IMR-90 (cell line): ENCODE data around the gene B4GALNT1. TPM values are rescaled to one million over a fixed set of nuclear protein-coding genes. Genes with fewer than 3 reads are reported as not detected.
"Not testable (repeated sequence)": the region's sequence is repeated elsewhere in the genome, so short reads cannot be mapped to it uniquely, and the experiment has no call there.

ENCODE experiments used
- ATAC-seq: fragments of 200-7000 bp; cut with Tn5 transposase; 2 replicates; pipeline ENCODE4 v1.9.1; 2020; ENCODE audit warnings: low read depth, mild to moderate bottlenecking, moderate library complexity
- BruUV-seq: library from RNA; stranded (reverse); fragments of 400-500 nt; replicated peaks from 2 replicates; lab custom pipeline; 2021; lab: Mats Ljungman, UMichigan
- CTCF ChIA-PET: fragments of 300-600 bp; formaldehyde crosslinking; extraction: SDS; loops from one replicate; lab custom pipeline; 2021; ENCODE audit warnings: antibody characterized with exemption; lab: Yijun Ruan, JAX
- POLR2A ChIA-PET: fragments of 300-600 bp; sonication (Branson Sonifier 250); formaldehyde crosslinking; loops from one replicate; lab custom pipeline; 2022; ENCODE audit warnings: antibody characterized with exemption; ENCODE audit not compliant: unreplicated experiment; lab: Charles Lee
- DNase-seq: peaks from one replicate; pipeline ENCODE4 v3.0.0; 2013
- H2AFZ ChIP-seq: replicated peaks from 2 replicates; pipeline ENCODE3; 2013; ENCODE audit warnings: low read length, mild to moderate bottlenecking; ENCODE audit not compliant: poor library complexity
- H2AK5ac ChIP-seq: 2 replicates; pipeline ENCODE4 v1.6.1; 2013; ENCODE audit warnings: low read depth, low read length, inconsistent platforms
- H2AK9ac ChIP-seq: replicated peaks from 2 replicates; pipeline ENCODE3; 2013; ENCODE audit warnings: mild to moderate bottlenecking, low read depth, low read length, moderate library complexity; ENCODE audit not compliant: poor library complexity
- H2BK120ac ChIP-seq: 2 replicates; pipeline ENCODE4 v1.6.1; 2013; ENCODE audit warnings: low read depth, low read length, inconsistent platforms
- H2BK15ac ChIP-seq: 3 replicates; pipeline ENCODE4 v1.6.1; 2013; ENCODE audit warnings: low read depth, low read length, inconsistent platforms
- H2BK20ac ChIP-seq: 2 replicates; pipeline ENCODE4 v1.6.1; 2013; ENCODE audit warnings: low read depth, mild to moderate bottlenecking, inconsistent platforms, low read length, moderate library complexity
- H2BK5ac ChIP-seq: 2 replicates; pipeline ENCODE4 v1.6.1; 2013; ENCODE audit warnings: mild to moderate bottlenecking, low read depth, low read length, inconsistent platforms; ENCODE audit not compliant: poor library complexity, severe bottlenecking
- H3K14ac ChIP-seq: replicated peaks from 2 replicates; pipeline ENCODE4 v1.6.1; 2013; ENCODE audit warnings: low read depth, low read length, inconsistent platforms
- H3K18ac ChIP-seq: 2 replicates; pipeline ENCODE4 v1.6.1; 2013; ENCODE audit warnings: low read depth, low read length, control low read depth
- H3K23ac ChIP-seq: 2 replicates; pipeline ENCODE4 v1.6.1; 2013; ENCODE audit warnings: low read depth, low read length, inconsistent platforms
- H3K27ac ChIP-seq: 2 replicates; pipeline ENCODE4 v1.5.1; 2013; ENCODE audit warnings: mild to moderate bottlenecking, control low read depth, low read length; ENCODE audit not compliant: insufficient read depth
- H3K27me3 ChIP-seq: 2 replicates; pipeline ENCODE4 v1.6.1; 2013; ENCODE audit warnings: low read length; ENCODE audit not compliant: control insufficient read depth, insufficient read depth
- H3K36me3 ChIP-seq: 2 replicates; pipeline ENCODE4 v1.6.1; 2013; ENCODE audit warnings: low read length, mixed read lengths; ENCODE audit not compliant: control insufficient read depth, insufficient read depth
- H3K4ac ChIP-seq: 2 replicates; pipeline ENCODE4 v1.6.1; 2013; ENCODE audit warnings: low read depth, low read length, inconsistent platforms
- H3K4me1 ChIP-seq: 2 replicates; pipeline ENCODE4 v1.6.1; 2013; ENCODE audit warnings: low read length, mixed read lengths; ENCODE audit not compliant: control insufficient read depth, insufficient read depth
- H3K4me2 ChIP-seq: 2 replicates; pipeline ENCODE4 v1.6.1; 2013; ENCODE audit warnings: low read depth, mild to moderate bottlenecking, control low read depth, low read length, moderate library complexity
- H3K4me3 ChIP-seq: 2 replicates; pipeline ENCODE4 v1.5.1; 2013; ENCODE audit warnings: low read depth, mild to moderate bottlenecking, control low read depth, low read length, moderate library complexity; ENCODE audit not compliant: insufficient read depth
- H3K56ac ChIP-seq: 2 replicates; pipeline ENCODE4 v1.6.1; 2013; ENCODE audit warnings: low read length, inconsistent platforms; ENCODE audit not compliant: insufficient read depth; ENCODE audit errors: extremely low read depth
- H3K79me1 ChIP-seq, 2 experiments: 2 replicates each; pipeline ENCODE4 v1.6.1; 2013; ENCODE audit warnings: low read length in 2 of 2, inconsistent platforms in 1 of 2, low read depth in 1 of 2
- H3K9ac ChIP-seq: 2 replicates; pipeline ENCODE4 v1.6.1; 2013; ENCODE audit warnings: low read depth, low read length, control low read depth
- H3K9me1 ChIP-seq: 2 replicates; pipeline ENCODE4 v1.6.1; 2013; ENCODE audit warnings: low read length, inconsistent platforms; ENCODE audit not compliant: insufficient read depth
- H3K9me3 ChIP-seq: 2 replicates; pipeline ENCODE4 v1.6.1; 2013; ENCODE audit warnings: low read length; ENCODE audit not compliant: control insufficient read depth, insufficient read depth
- H4K20me1 ChIP-seq: 2 replicates; pipeline ENCODE4 v1.6.1; 2013; ENCODE audit warnings: low read length, inconsistent platforms; ENCODE audit not compliant: insufficient read depth
- H4K5ac ChIP-seq: 2 replicates; pipeline ENCODE4 v1.6.1; 2013; ENCODE audit warnings: mild to moderate bottlenecking, low read depth, low read length, control low read depth
- H4K8ac ChIP-seq, 2 experiments: 2 replicates each; pipeline ENCODE4 v1.6.1; 2013; ENCODE audit warnings: low read depth in 2 of 2, low read length in 2 of 2, control low read depth in 1 of 2, inconsistent platforms in 1 of 2
- H4K91ac ChIP-seq: 2 replicates; pipeline ENCODE4 v1.6.1; 2013; ENCODE audit warnings: low read depth, low read length, inconsistent platforms; ENCODE audit not compliant: insufficient read depth
- BHLHE40 ChIP-seq: fragments of 150-350 bp; IDR thresholded peaks from 2 replicates; pipeline ENCODE4 v1.6.1; 2016; ENCODE audit warnings: mild to moderate bottlenecking, low read depth, low read length
- CEBPB ChIP-seq: IDR thresholded peaks from 2 replicates; pipeline ENCODE4 v1.6.1; 2012; ENCODE audit warnings: low read depth, low read length, improper control_type of control experiment
- CHD1 ChIP-seq: IDR thresholded peaks from 2 replicates; pipeline ENCODE4 v1.6.1; 2012; ENCODE audit warnings: low read depth, low read length, improper control_type of control experiment
- MAFK ChIP-seq: IDR thresholded peaks from 2 replicates; pipeline ENCODE4 v1.6.1; 2012; ENCODE audit warnings: low read depth, low read length, improper control_type of control experiment
- NFE2L2 ChIP-seq: fragments of 150-350 bp; IDR thresholded peaks from 2 replicates; pipeline ENCODE4 v1.6.1; 2016; ENCODE audit warnings: low read depth, mild to moderate bottlenecking, low read length
- POLR2A ChIP-seq: IDR thresholded peaks from 2 replicates; pipeline ENCODE4 v1.6.1; 2012; ENCODE audit warnings: mild to moderate bottlenecking, low read depth, low read length
- RAD21 ChIP-seq: IDR thresholded peaks from 2 replicates; pipeline ENCODE4 v1.6.1; 2012; ENCODE audit warnings: low read length, improper control_type of control experiment
- SMC3 ChIP-seq: fragments of 150-350 bp; IDR thresholded peaks from 2 replicates; pipeline ENCODE4 v1.6.1; 2016; ENCODE audit warnings: low read depth, mild to moderate bottlenecking, antibody characterized with exemption, low read length, moderate library complexity
- USF2 ChIP-seq: fragments of 150-350 bp; IDR thresholded peaks from 2 replicates; pipeline ENCODE4 v1.6.1; 2017; ENCODE audit warnings: mild to moderate bottlenecking, antibody characterized with exemption, low read length, low read depth
- WGBS, 2 experiments: methylation state at CpG; one replicate each; pipeline versions ENCODE4 v1.1.5 to v1.1.7; 2013; ENCODE audit warnings: missing lambda C conversion rate in 2 of 2; ENCODE audit not compliant: insufficient read length in 1 of 2; ENCODE audit errors: extremely low coverage in 2 of 2; 5-methylcytosine and 5-hydroxymethylcytosine counted together
- dilution Hi-C: fragments of 300-500 bp; cut with HindIII; formaldehyde crosslinking; loops from one replicate; pipeline ENCODE4 v1.14.3; 2018; ENCODE audit warnings: low sequenced_read_pairs; ENCODE audit not compliant: unreplicated experiment
- in situ Hi-C: fragments of 300-500 bp; cut with MboI; formaldehyde crosslinking; loops from 3 replicates; pipeline ENCODE4 v1.14.3; 2019; ENCODE audit warnings: low sequenced_read_pairs, inconsistent platforms, mixed read lengths
- intact Hi-C: fragments of 100-400 bp; cut with micrococcal nuclease; formaldehyde crosslinking; loops from 2 replicates; pipeline ENCODE4 v1.10.0; 2022
- polyA plus RNA-seq, 3 experiments: library from polyadenylated mRNA; depleted of rRNA; stranded (reverse); fragments of >200 nt; gene quantifications; 2 replicates each; pipeline ENCODE4 v1.2.3, GENCODE V29; 2012; ENCODE audit warnings: low replicate concordance in 1 of 3
- total RNA-seq: library from RNA; depleted of rRNA; stranded (reverse); fragments of >200 nt; gene quantifications from 2 replicates; pipeline ENCODE4 v1.2.3, GENCODE V29; 2012

B4GALNT1 gene
- total and polyA plus RNA-seq, 2 of the 4 experiments (the other 2 are of a cell fraction) = 0.18 to 0.62 TPM

GRCh38 chr12:57654042-57654441 is 21.0 kb upstream of the B4GALNT1 start:
- Histone ChIP-seq H2BK5ac (no peak overlapping the region), H3K18ac (no peak overlapping the region), H2AFZ (no peak overlapping the region), H3K4me2 (no peak overlapping the region), H2BK120ac (no peak overlapping the region), H3K14ac (no peak overlapping the region), H4K5ac (no peak overlapping the region), H4K20me1 (no peaks in the 10 kb centered on the region), H3K4me1 (no peaks in the 10 kb centered on the region), H2BK20ac (no peak overlapping the region), H2AK9ac (no peak overlapping the region), H3K56ac (no peak overlapping the region), H4K8ac (no peak overlapping the region), H3K36me3 (no peaks in the 10 kb centered on the region), H3K9ac (no peak overlapping the region), H3K79me1 (no peaks in the 10 kb centered on the region), H3K23ac (no peak overlapping the region), H3K9me3 (no peaks in the 10 kb centered on the region), H3K4ac (no peak overlapping the region), H2BK15ac (no peak overlapping the region), H3K27ac (no peak overlapping the region), H3K27me3 (peaks cover 5% of the 10 kb centered on the region; the same call in 1 of the 2 replicates), H3K9me1 (no peaks in the 10 kb centered on the region), H4K91ac (no peak overlapping the region), H2AK5ac (no peak overlapping the region), H3K4me3 (no peak overlapping the region)
- intact Hi-C loops (no loop called here), dilution Hi-C loops (loop anchor here (25.0 kb wide), 1 partner anchor 92 kb away; the partner anchor contains the start of gene KIF5A), in situ Hi-C loops (no loop called here)
- TF ChIP-seq CHD1 (no peak), USF2 (no peak), RAD21 (no peak), NFE2L2 (no peak), CEBPB (no peak), BHLHE40 (no peak), SMC3 (no peak), POLR2A (no peak), MAFK (no peak)
- ATAC-seq (no peak), DNase-seq (no peak)
- no CpG with 5 or more reads among the region's 3 CpGs for WGBS, 2 experiments
- ChIA-PET POLR2A (no interaction called here), CTCF (no interaction called here)
- BruUV-seq = no TSS peak

DNA sequence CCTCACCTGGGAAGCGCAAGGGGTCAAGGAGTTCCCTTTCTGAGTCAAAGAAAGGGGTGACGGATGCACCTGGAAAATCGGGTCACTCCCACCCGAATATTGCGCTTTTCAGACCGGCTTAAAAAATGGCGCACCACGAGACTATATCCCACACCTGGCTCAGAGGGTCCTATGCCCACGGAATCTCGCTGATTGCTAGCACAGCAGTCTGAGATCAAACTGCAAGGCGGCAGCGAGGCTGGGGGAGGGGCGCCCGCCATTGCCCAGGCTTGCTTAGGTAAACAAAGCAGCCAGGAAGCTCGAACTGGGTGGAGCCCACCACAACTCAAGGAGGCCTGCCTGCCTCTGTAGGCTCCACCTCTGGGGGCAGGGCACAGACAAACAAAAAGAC is 13.7 kb upstream of the B4GALNT1 start:
- H2BK5ac ChIP-seq, BruUV-seq, H3K9me3 ChIP-seq, H3K14ac ChIP-seq, H2AFZ ChIP-seq, H3K4me2 ChIP-seq, H3K23ac ChIP-seq, H4K20me1 ChIP-seq, H3K9ac ChIP-seq, H3K27ac ChIP-seq, H2BK120ac ChIP-seq, H3K36me3 ChIP-seq, H2AK5ac ChIP-seq, DNase-seq, dilution Hi-C loops, H4K5ac ChIP-seq, H3K4ac ChIP-seq, H2AK9ac ChIP-seq, H3K9me1 ChIP-seq, H2BK15ac ChIP-seq, POLR2A ChIA-PET, CTCF ChIA-PET, H3K4me1 ChIP-seq, intact Hi-C loops, in situ Hi-C loops, H3K79me1 ChIP-seq, H4K8ac ChIP-seq, H2BK20ac ChIP-seq, H3K56ac ChIP-seq, H3K4me3 ChIP-seq, ATAC-seq, H3K27me3 ChIP-seq, H3K18ac ChIP-seq, H4K91ac ChIP-seq: not testable (repeated sequence)
- WGBS, 2 experiments = no CpG with 5 or more reads among the region's 15 CpGs
